Stimulated activated CD4-positive, alpha-beta T cell treated with anti-CD3 and anti-CD28 coated beads, Interleukin-15, amount 100 ng/mL, for 48 hours (primary cell): ENCODE measurements around the gene KIFC1.
A peak's percentile ranks its signal among the peaks of the same experiment; 100 is the strongest.
"Not testable (repeated sequence)": the region's sequence is repeated elsewhere in the genome, so short reads cannot be mapped to it uniquely, and the experiment has no call there.

ENCODE experiments used
- DNase-seq, 2 donors: peaks; one replicate each; pipeline ENCODE4 v3.0.0-alpha.2; 2020; ENCODE audit warnings: low read depth in 2 of 2

The KIFC1 gene

GRCh38 chr6:33373960-33374910 is 17.4 kb upstream of the KIFC1 start:
- no peak for DNase-seq

GRCh38 chr6:33375143-33375671 is 16.4 kb upstream of the KIFC1 start:
- no peak for DNase-seq

- DNase-seq: no peak
Observed at GRCh38 chr6:33377171-33377570, 14.5 kb upstream of the KIFC1 start.

DNA sequence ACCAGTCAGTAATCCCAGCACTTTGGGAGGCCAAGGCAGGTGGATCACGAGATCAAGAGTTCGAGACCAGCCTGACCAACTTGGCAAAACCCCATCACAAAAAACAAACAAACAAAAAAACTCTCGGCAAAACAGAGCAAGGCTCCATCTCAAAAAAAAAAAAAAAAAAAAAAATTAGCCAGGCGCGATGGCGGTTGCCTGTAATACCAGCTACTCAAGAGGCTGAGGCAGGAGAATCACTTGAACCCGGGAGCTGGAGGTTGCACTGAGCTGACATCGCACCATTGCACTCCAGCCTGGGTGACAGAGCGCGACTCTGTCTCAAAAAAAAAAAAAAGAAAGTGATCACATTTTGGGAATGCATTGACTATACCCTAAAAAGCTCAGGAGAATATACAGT is 12.4 kb upstream of the KIFC1 start:
- DNase-seq: not testable (repeated sequence)

- no peak for DNase-seq
Observed at GRCh38 chr6:33380272-33380981, 11.2 kb upstream of the KIFC1 start.

DNA sequence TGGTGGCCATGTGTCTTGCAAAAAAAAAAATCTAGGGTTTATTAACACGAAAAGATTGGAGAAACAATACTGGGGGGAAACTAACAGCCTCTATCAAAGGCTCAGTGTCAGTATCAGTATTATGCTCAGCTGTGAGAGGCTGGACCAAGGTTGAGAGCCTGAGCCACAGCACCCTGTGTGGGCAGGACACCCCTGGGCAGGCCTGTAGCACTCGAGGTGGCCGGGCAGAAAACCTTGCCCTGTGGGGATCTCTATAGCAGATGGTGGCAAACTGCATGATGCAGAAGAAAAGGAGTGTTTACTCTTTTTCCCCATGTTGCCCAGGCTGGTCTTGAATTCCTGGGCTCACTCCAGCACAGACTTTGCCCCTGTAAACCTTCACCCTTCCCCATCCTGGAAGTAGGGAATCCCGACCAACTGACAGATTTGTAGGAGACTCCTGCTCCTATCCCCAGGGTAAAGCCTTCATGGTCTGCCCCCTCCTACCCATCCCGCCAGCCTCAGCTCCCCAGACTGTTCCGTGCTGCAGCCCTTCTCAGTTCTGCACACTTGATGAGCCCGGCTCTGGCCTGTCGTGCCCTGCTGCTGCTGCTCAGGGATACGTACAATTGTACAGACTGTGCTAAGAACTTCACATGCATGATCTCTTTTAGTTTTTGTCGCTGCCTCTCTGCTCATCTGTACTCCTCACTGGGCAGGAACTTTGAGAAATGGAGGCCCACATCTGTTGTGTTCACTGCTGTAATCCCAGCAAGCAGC is 8.0 kb upstream of the KIFC1 start:
- no peak for DNase-seq

GRCh38 chr6:33384581-33385020 is 7.0 kb upstream of the KIFC1 start:
- no peak for DNase-seq

DNA sequence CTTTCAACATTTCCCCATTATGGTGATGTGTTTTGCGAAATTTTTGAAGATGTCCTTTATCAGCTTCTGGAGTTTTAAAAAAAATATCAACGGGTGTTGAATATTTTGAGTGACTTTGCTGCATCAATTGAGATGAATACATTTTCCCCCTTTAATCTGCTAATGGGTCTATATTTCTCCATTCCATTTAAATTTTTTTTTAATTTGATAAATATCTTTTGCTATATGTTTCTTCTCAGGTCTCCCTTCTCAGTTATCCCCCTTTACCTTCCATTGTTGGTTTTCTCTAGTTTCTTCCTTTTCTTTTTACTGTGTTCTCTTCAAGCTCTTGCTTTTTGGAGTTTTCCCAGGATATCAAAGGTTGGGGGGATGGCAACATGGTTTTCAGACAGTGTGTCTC is 1.4 kb upstream of the KIFC1 start:
- no peak for DNase-seq

GRCh38 chr6:33390767-33391277 is 801 bp upstream of the KIFC1 start:
- DNase-seq: no peak

DNA sequence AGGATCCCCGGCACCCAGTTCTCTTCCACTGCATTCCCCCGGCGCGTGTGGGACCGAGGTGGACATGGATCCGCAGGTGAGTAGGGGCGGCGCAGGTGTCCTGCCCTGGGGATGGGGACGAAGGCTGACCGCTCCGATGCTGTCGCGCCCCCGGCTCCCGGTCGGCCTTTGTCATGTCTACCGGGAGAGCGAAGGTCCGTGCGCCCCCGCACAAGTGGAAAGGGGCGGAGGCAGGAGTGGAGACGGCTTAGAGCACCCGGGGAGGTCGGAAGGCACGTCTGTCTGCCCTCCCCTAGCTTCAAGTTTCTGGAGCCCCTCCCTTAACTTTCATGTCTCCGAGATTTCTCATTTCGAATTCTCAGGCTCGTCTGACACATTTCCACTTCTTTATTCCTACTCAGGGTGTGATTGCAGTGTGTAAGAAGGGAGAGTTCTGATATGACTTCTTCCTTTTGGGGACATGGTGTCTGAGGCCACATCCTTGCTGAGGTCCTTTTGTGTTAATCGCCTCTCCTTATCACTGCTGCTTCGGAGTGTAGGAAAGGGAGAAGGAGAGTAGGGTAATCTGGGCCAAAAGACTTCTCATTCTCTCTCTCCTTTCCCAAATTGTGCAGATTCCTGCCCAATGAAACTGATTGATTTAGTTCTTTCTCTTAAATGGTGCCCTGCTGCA is 435 bp downstream of the KIFC1 start:
- DNase-seq: peak; percentile 49 to 59

DNA sequence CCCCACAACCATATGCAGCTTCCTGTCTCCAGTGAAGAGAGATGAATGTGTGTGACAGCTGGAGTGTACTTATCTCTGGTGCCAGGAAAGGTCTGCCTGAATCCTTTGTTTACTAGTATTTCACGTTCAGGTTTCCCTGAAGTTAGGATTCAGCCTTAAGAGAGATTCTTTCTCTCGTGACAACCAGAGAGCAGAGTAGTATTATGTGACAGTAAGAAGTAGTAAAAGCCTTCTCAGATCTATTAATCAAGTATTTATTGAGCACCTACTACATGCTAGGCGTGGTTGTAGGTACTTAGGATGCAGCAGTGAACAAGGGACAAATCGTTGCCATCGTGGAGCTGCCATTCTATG is 949 bp downstream of the KIFC1 start:
- DNase-seq: no peak

GRCh38 chr6:33392979-33393378 is 1.4 kb downstream of the KIFC1 start:
- DNase-seq: no peak

DNA sequence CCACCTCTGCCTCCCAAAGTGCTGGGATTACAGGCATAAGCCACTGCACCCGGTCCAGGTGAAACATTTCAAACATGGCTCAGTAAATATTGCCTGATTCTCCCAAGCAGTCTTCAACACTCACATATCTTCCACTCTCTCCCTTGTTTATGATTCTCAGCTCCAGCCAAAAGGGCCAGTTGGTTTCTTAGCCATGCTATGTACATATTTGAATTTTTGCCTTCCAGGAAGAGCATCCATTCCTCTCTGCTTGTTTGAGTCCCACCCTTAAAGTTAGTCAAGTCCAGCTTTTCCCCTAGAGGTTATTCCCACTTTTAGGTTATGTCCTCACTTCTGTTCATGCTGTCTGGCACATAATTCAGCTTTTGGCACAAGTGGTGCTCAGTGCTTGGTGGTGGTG is 5.9 kb downstream of the KIFC1 start:
- DNase-seq: no peak

GRCh38 chr6:33398601-33399000 is 7.0 kb downstream of the KIFC1 start:
- not testable (repeated sequence) for DNase-seq

DNA sequence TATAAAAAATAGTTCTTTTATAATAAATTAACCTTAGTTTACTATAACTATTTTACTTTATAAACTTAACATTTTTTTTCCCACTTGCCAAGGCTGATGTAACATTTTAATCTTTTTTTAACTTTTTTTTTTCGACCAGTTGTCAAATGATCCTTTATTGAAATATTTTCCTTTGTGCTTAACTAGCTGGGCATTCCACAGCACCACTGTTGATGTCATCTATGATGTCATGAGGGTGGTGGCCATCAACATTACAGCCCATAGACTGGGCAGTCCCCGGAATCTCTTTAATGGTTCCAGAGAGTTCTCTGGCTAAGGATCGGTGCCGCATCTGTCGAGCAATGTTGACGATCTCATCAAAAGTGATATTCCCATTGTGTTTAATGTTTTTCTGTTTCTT is 8.3 kb downstream of the KIFC1 start:
- not testable (repeated sequence) for DNase-seq

- DNase-seq: no peak
Observed at GRCh38 chr6:33404884-33405283, 13.3 kb downstream of the KIFC1 start.

DNA sequence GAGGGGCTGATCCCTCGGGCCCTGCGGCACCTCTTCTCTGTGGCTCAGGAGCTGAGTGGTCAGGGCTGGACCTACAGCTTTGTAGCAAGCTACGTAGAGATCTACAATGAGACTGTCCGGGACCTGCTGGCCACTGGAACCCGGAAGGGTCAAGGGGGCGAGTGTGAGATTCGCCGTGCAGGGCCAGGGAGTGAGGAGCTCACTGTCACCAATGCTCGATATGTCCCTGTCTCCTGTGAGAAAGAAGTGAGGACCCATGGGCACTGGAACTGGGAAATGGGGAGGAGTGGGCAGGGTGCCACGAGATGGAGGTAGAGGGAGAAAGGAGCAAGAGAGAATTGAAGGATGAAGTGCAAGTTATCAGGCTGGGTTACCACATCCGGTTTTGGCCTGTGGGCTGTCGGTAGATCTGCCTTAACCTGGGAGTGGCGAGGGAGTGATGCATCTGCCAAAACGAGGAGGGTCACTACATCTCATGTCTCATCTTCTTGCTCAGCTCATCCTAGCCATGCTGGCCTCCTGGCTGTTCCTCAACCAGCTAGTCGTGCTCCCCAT is 13.8 kb downstream of the KIFC1 start:
- DNase-seq: no peak

DNA sequence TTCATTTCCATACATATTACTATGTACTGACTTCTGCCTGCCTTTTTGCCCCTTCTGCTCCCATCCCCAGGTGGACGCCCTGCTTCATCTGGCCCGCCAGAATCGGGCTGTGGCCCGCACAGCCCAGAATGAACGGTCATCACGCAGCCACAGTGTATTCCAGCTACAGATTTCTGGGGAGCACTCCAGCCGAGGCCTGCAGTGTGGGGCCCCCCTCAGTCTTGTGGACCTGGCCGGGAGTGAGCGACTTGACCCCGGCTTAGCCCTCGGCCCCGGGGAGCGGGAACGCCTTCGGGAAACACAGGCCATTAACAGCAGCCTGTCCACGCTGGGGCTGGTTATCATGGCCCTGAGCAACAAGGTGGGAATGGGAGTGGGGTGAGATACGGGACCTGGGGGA is 14.5 kb downstream of the KIFC1 start:
- DNase-seq: no peak

DNA sequence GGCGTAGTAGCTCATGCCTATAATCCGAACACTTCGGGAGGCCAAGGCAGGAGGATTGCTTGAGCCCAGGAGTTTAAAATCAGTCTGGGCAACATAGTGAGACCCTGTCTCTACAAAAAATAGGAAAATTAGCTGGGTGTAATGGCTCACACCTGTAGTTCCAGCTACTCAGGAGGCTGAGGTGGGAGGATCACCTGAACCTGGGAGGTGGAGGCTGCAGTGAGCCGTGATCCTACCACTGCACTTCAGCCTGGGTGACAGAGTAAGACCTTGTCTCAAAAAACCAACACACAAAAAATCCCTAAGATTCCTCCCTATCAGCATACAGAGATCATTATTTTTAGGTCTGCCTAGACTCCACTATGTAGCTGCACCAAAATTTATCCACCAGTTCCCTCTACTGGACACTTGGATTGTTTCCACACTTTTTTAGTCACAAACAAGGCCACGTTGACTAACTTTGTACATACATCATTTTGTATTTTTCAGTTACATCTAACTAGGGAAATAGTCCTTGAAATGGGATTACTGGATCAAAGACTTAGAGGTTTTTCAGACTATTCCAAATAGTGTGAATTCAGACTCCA is 15.6 kb downstream of the KIFC1 start:
- DNase-seq: no peak

GRCh38 chr6:33410050-33410710 is 18.6 kb downstream of the KIFC1 start:
- DNase-seq: peak; percentile 96 to 98
